ENCODE data around the gene RNASE2. TPM values are rescaled to one million over a fixed set of nuclear protein-coding genes. Genes with fewer than 3 reads are reported as not detected.
A peak's percentile ranks its signal among the peaks of the same experiment; 100 is the strongest.
"Not testable (repeated sequence)": the region's sequence is repeated elsewhere in the genome, so short reads cannot be mapped to it uniquely, and the experiment has no call there.

RNASE2 gene
- total RNA-seq, 2 donors from 2014 or later, result 1.1 TPM; not detected in 1

GRCh38 chr14:20978687-20979086 is 23.4 kb downstream of the RNASE2 start:
- Histone ChIP-seq H3K9me3 (no peaks in the 10 kb centered on the region), H3K4me1 (no peaks in the 10 kb centered on the region), H3K9ac (ENCODE audit: low read depth in 2 of 2, low read length in 2 of 2) (no peak overlapping the region), H3K36me3 (no peaks in the 10 kb centered on the region), H3K27me3 (no peaks in the 10 kb centered on the region), H3K27ac (no peak overlapping the region), H3K4me3 (no peak overlapping the region)
- TF ChIP-seq CTCF (IDR thresholded peaks at IDR 0.05), result no peak
- DNase-seq, result peak; percentile 47
- intact Hi-C loops (cut with DNase I), result loop anchor here (10.0 kb wide), 1 partner anchor 284 kb away; no protein-coding TSS in a partner anchor

- H3K36me3 ChIP-seq, result no peaks in the 10 kb centered on the region
- H3K4me1 ChIP-seq, result no peaks in the 10 kb centered on the region
- DNase-seq, result no peak
- H3K9ac ChIP-seq (ENCODE audit: low read depth in 2 of 2, low read length in 2 of 2), result no peak overlapping the region
- H3K27me3 ChIP-seq, result no peaks in the 10 kb centered on the region
- no peak overlapping the region for H3K4me3 ChIP-seq
- H3K9me3 ChIP-seq, result no peaks in the 10 kb centered on the region
- intact Hi-C loops (cut with DNase I), result no loop called here
- TF ChIP-seq CTCF (IDR thresholded peaks at IDR 0.05), result no peak
- H3K27ac ChIP-seq, result no peak overlapping the region
These were observed 25.6 kb downstream of the RNASE2 start for GRCh38 chr14:20980906-20981305.

- no peaks in the 10 kb centered on the region for H3K4me1 ChIP-seq
- no peak for TF ChIP-seq CTCF (IDR thresholded peaks at IDR 0.05)
- intact Hi-C loops (cut with DNase I), result no loop called here
These were observed 27.5 kb downstream of the RNASE2 start for GRCh38 chr14:20982646-20983369.

GRCh38 chr14:20985650-20986049 is 30.4 kb downstream of the RNASE2 start:
- H3K4me1 ChIP-seq; H3K9ac ChIP-seq (ENCODE audit: low read depth in 2 of 2, low read length in 2 of 2); H3K27ac ChIP-seq; H3K36me3 ChIP-seq; H3K9me3 ChIP-seq; H3K27me3 ChIP-seq; intact Hi-C loops (cut with DNase I); H3K4me3 ChIP-seq; DNase-seq: not testable (repeated sequence)

More at GRCh38 chr14:20982646-20983369, 27.5 kb downstream of the RNASE2 start:
- H3K9me3 ChIP-seq, result no peaks in the 10 kb centered on the region
- DNase-seq, result no peak
- H3K27me3 ChIP-seq, result no peaks in the 10 kb centered on the region
- H3K9ac ChIP-seq (ENCODE audit: low read depth in 2 of 2, low read length in 2 of 2), result no peak overlapping the region
- no peak overlapping the region for H3K4me3 ChIP-seq
- H3K27ac ChIP-seq, result no peak overlapping the region
- no peaks in the 10 kb centered on the region for H3K36me3 ChIP-seq

- no peak for DNase-seq
- H3K27me3 ChIP-seq, result no peaks in the 10 kb centered on the region
- H3K27ac ChIP-seq, result no peak overlapping the region
- intact Hi-C loops (cut with DNase I), result no loop called here
- H3K4me3 ChIP-seq, result no peak overlapping the region
- peaks cover 16% of the 10 kb centered on the region for H3K4me1 ChIP-seq
- no peaks in the 10 kb centered on the region for H3K36me3 ChIP-seq
- H3K9ac ChIP-seq (ENCODE audit: low read depth in 2 of 2, low read length in 2 of 2), result no peak overlapping the region
- no peak for TF ChIP-seq CTCF (IDR thresholded peaks at IDR 0.05)
- no peaks in the 10 kb centered on the region for H3K9me3 ChIP-seq
These were observed 31.5 kb downstream of the RNASE2 start for GRCh38 chr14:20986811-20987210.

GRCh38 chr14:20988717-20989470 is 33.6 kb downstream of the RNASE2 start:
- intact Hi-C loops (cut with DNase I), result no loop called here
- H3K4me3 ChIP-seq, result peak overlapping the region; percentile 84
- no peaks in the 10 kb centered on the region for H3K9me3 ChIP-seq
- H3K27me3 ChIP-seq, result no peaks in the 10 kb centered on the region
- no peaks in the 10 kb centered on the region for H3K36me3 ChIP-seq
- peak overlapping the region; percentile 85 for H3K27ac ChIP-seq
- TF ChIP-seq CTCF (IDR thresholded peaks at IDR 0.05), result no peak
- H3K9ac ChIP-seq (ENCODE audit: low read depth in 2 of 2, low read length in 2 of 2), result peak overlapping the region in 1 of 2 donors; percentile 35
- H3K4me1 ChIP-seq, result peaks cover 17% of the 10 kb centered on the region
- DNase-seq, result no peak
